ENCODE data around the gene POLR3GL. TPM values are rescaled to one million over a fixed set of nuclear protein-coding genes. Genes with fewer than 3 reads are reported as not detected.
"Not testable (repeated sequence)": the region's sequence is repeated elsewhere in the genome, so short reads cannot be mapped to it uniquely, and the experiment has no call there.

The POLR3GL gene
- total RNA-seq, 2 experiments from 2014 or later = 25.0 to 26.5 TPM

DNA sequence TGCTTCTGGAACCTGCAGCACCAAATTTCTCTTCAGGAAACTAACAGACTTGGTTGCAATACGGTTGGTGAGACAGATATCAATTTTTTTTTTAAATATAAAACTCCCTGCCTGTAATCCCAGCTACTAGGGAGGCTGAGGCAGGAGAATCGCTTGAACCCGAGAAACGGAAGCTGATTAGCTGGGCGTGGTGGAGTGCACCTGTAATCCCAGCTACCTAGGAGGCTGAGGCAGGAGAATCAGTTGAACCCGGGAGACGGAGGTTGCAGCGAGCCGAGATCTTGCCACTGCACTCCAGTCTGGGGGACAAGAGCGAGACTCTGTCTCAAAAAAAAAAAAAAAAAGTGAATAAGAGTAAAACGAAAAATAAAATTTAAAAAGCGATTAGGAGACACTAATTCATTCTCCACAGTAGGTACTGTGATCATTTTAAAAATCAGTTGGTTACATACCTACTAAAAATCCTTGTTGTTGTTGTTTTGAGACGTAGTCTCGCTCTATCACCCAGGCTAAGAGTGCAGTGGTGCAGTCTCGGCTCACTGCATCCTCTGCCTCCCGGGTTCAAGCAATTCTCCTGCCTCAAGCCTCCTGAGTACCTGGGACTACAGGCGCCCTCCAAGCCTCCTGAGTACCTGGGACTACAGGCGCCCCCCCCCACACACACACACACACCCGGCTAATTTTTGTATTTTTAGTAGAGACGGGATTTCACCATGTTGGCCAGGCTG lies 36.4 kb upstream of the POLR3GL start:
- DNase-seq (no peak), ATAC-seq (no peak)
- H3K27ac Mint-ChIP-seq = peak overlapping the region; percentile 79
- no peaks in the 10 kb centered on the region for H3K27me3 Mint-ChIP-seq (ENCODE audit: low read depth)
- H3K4me1 Mint-ChIP-seq (ENCODE audit: low read depth) = peaks cover 33% of the 10 kb centered on the region
- peaks cover 13% of the 10 kb centered on the region for H3K36me3 Mint-ChIP-seq (ENCODE audit: low read depth)
- H3K9me3 Mint-ChIP-seq (ENCODE audit: insufficient read depth) = no peaks in the 10 kb centered on the region
- no peak overlapping the region for H3K4me3 Mint-ChIP-seq
- POLR2A ChIA-PET = interaction anchor here (0.5 to 3.8 kb wide), 30 partner anchors 8 to 124 kb away, joined by 3 to 42 read pairs (median 8); partner anchors contain the start of genes ANKRD34A, LIX1L, NUDT17 and PEX11B
- CTCF ChIA-PET = interaction anchor here (0.6 to 3.3 kb wide), 27 partner anchors 8 to 107 kb away, joined by 3 to 46 read pairs (median 4); partner anchors contain the start of genes ANKRD34A, LIX1L, NUDT17 and PEX11B

DNA sequence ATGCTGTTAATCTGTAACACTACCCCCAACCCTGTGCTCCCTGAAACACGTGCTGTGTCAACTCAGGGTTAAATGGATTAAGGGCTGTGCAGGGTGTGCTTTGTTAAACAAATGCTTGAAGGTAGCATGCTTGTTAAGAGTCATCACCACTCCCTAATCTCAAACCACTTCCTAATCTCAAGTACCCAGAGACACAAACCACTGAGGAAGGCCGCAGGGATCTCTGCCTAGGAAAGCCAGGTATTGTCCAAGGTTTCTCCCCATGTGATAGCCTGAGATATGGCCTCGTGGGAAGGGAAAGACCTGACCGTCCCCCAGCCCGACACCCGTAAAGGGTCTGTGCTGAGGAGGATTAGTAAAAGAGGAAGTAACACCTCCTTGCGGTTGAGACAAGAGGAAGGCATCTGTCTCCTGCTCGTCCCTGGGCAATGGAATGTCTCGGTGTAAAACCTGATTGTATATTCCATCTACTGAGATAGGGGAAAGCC lies 31.9 kb upstream of the POLR3GL start:
- Mint-ChIP-seq H3K4me3 (peak overlapping the region; percentile 48), H3K27ac (peak overlapping the region; percentile 75), H3K36me3 (ENCODE audit: low read depth) (peaks cover 37% of the 10 kb centered on the region), H3K4me1 (ENCODE audit: low read depth) (peaks cover 32% of the 10 kb centered on the region)
- not testable (repeated sequence) for ATAC-seq; H3K27me3 Mint-ChIP-seq (ENCODE audit: low read depth); H3K9me3 Mint-ChIP-seq (ENCODE audit: insufficient read depth)
- DNase-seq = peak; percentile 26
- ChIA-PET CTCF (interaction anchor here (1.0 to 1.3 kb wide), 2 partner anchors 16 to 23 kb away, joined by 3 to 5 read pairs; partner anchors contain the start of gene ITGA10), POLR2A (interaction anchor here (1.2 to 1.5 kb wide), 2 partner anchors 13 to 31 kb away, joined by 5 to 6 read pairs; partner anchors contain the start of gene PEX11B)

DNA sequence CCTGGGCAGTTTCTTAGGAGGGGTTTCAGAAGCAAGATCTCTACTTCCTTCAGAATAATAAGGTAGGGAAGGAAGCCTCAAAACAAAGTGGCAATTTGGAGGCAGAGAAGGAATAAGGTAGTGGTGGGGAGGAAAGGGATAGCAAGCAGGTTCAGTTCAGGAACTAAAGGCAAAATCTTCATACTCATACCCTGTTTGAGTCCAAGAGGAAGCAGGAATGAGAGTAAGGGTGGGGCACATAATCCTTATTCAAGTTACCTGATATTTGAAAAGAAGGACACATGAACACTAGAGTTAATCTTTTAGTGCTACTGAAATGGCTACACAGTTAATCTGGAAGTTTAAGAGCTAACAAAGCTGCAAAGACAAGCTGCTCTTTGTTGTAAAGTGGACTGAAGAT lies 28.8 kb upstream of the POLR3GL start:
- Mint-ChIP-seq H3K27ac (peak overlapping the region; percentile 26), H3K36me3 (ENCODE audit: low read depth) (peaks cover 40% of the 10 kb centered on the region), H3K4me1 (ENCODE audit: low read depth) (peaks cover 24% of the 10 kb centered on the region), H3K4me3 (no peak overlapping the region), H3K27me3 (ENCODE audit: low read depth) (no peaks in the 10 kb centered on the region), H3K9me3 (ENCODE audit: insufficient read depth) (no peaks in the 10 kb centered on the region)
- no peak for ATAC-seq
- POLR2A ChIA-PET = interaction anchor here (0.5 to 1.7 kb wide), 3 partner anchors 8 to 187 kb away, joined by 3 to 11 read pairs (median 3); partner anchors contain the start of gene RBM8A
- DNase-seq = no peak
- CTCF ChIA-PET = interaction anchor here (0.9 to 1.7 kb wide), 5 partner anchors 9 to 90 kb away, joined by 3 to 7 read pairs (median 3); partner anchors contain the start of gene NUDT17

DNA sequence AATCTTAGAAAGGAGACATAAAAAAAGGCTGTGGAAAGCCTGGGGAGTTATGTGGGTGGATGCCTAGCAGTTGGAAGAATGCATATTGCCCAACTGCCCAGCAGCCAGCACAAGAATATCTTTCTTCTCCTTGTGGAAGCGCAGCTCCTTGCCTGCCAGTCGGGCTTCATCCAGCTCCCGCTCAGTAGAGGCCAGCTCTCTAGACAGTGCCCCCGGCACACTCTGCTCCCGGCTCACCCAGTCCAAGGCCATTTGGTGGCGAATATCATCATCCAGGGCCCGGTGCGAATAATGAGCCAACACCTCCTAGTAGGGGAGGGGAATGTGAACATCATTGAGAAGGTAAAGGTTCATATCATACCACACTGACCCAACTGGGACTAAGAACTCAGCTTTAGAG lies 28.2 kb upstream of the POLR3GL start:
- ChIA-PET CTCF (interaction anchor here (0.6 to 1.7 kb wide), 7 partner anchors 9 to 91 kb away, joined by 3 to 7 read pairs (median 3); partner anchors contain the start of genes NUDT17 and RBM8A), POLR2A (interaction anchor here (0.5 to 1.7 kb wide), 3 partner anchors 9 to 187 kb away, joined by 3 to 11 read pairs (median 3); partner anchors contain the start of gene RBM8A)
- no peak overlapping the region for H3K27ac Mint-ChIP-seq
- peaks cover 22% of the 10 kb centered on the region for H3K4me1 Mint-ChIP-seq (ENCODE audit: low read depth)
- H3K4me3 Mint-ChIP-seq = no peak overlapping the region
- H3K9me3 Mint-ChIP-seq (ENCODE audit: insufficient read depth) = no peaks in the 10 kb centered on the region
- DNase-seq = no peak
- peaks cover 42% of the 10 kb centered on the region for H3K36me3 Mint-ChIP-seq (ENCODE audit: low read depth)
- ATAC-seq = no peak
- no peaks in the 10 kb centered on the region for H3K27me3 Mint-ChIP-seq (ENCODE audit: low read depth)

DNA sequence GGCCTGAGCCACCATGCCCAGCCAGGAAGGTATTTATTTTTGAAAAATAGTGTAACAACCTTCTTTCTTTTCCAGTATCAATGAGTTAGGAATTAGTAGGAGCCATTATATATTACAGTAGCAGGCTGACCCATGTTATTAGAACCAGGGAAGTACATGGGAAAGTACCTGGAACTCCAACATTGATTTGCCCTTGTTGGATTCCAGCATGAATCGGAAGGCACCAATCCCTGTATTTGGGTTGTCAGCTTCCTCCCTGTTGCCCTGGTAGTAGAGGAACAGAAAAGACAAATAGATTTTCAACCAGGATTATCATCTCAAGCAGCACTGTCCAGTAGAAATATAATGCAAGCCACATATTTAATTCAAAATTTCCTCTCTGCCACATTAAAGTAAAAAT lies 27.1 kb upstream of the POLR3GL start:
- no peaks in the 10 kb centered on the region for H3K27me3 Mint-ChIP-seq (ENCODE audit: low read depth)
- CTCF ChIA-PET = interaction anchor here (1.0 kb wide), 1 partner anchor 91 kb away, joined by 3 read pairs; no protein-coding TSS in a partner anchor
- H3K4me1 Mint-ChIP-seq (ENCODE audit: low read depth) = peaks cover 16% of the 10 kb centered on the region
- no peaks in the 10 kb centered on the region for H3K9me3 Mint-ChIP-seq (ENCODE audit: insufficient read depth)
- DNase-seq (no peak), ATAC-seq (no peak)
- no peak overlapping the region for H3K4me3 Mint-ChIP-seq
- POLR2A ChIA-PET = interaction anchor here (1.5 to 1.7 kb wide), 2 partner anchors 10 kb away, joined by 5 to 11 read pairs; partner anchors contain the start of gene RBM8A
- H3K36me3 Mint-ChIP-seq (ENCODE audit: low read depth) = peaks cover 46% of the 10 kb centered on the region
- no peak overlapping the region for H3K27ac Mint-ChIP-seq

DNA sequence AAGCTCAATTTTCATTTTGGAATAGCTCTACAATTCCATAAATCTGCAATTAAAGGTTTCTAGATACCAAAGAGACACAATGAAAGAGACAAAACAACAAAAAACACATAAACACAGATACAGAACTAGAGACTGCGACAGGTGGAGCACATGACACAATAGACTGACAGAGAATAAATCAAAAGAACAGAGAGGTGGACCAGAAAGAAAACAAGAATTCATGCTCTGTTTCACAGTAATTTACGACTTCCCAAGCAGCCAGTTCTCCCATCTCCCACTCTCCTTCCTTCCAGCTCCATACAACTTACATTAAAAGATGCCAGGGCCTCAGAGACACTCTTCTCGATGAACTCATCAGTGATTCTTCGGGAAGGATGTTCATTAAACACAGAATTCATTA lies 22.1 kb upstream of the POLR3GL start:
- Mint-ChIP-seq H3K27me3 (ENCODE audit: low read depth) (no peaks in the 10 kb centered on the region), H3K9me3 (ENCODE audit: insufficient read depth) (no peaks in the 10 kb centered on the region), H3K4me3 (no peak overlapping the region), H3K4me1 (ENCODE audit: low read depth) (no peaks in the 10 kb centered on the region), H3K27ac (peak overlapping the region; percentile 3), H3K36me3 (ENCODE audit: low read depth) (peaks cover 46% of the 10 kb centered on the region)
- ATAC-seq (no peak), DNase-seq (no peak)
- ChIA-PET CTCF (interaction anchor here (1.4 kb wide), 1 partner anchor 22 kb away, joined by 4 read pairs; the partner anchor contains the start of genes ANKRD34A and POLR3GL), POLR2A (interaction anchor here (1.3 kb wide), 1 partner anchor 14 kb away, joined by 3 read pairs; no protein-coding TSS in a partner anchor)

DNA sequence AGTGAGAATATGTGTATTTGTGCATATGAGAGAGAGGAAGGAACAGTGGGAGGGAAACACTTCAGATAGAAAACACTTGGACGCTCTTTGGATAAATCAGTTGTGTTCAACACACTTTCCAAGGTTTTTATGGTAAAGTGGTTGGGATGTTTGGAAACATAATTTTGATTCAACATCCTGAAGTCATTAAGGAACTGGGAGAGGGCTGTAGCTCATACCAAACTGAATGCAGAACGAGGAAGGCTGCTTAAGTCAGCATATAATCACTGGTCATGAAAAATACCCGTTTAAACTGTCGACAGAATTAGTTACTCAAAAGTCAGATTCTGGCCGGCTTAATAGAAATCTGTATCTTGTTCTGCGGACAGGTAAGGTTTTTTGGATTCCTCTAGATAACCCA lies 21.6 kb upstream of the POLR3GL start:
- H3K27me3 Mint-ChIP-seq (ENCODE audit: low read depth) = no peaks in the 10 kb centered on the region
- H3K4me1 Mint-ChIP-seq (ENCODE audit: low read depth) = no peaks in the 10 kb centered on the region
- H3K9me3 Mint-ChIP-seq (ENCODE audit: insufficient read depth) = no peaks in the 10 kb centered on the region
- ChIA-PET POLR2A (interaction anchor here (1.3 kb wide), 1 partner anchor 14 kb away, joined by 3 read pairs; no protein-coding TSS in a partner anchor), CTCF (interaction anchor here (1.4 to 1.7 kb wide), 2 partner anchors 15 to 22 kb away, joined by 4 to 7 read pairs; partner anchors contain the start of genes ANKRD34A, LIX1L and POLR3GL)
- no peak for ATAC-seq
- DNase-seq = no peak
- H3K36me3 Mint-ChIP-seq (ENCODE audit: low read depth) = peaks cover 44% of the 10 kb centered on the region
- H3K27ac Mint-ChIP-seq = no peak overlapping the region
- H3K4me3 Mint-ChIP-seq = no peak overlapping the region

DNA sequence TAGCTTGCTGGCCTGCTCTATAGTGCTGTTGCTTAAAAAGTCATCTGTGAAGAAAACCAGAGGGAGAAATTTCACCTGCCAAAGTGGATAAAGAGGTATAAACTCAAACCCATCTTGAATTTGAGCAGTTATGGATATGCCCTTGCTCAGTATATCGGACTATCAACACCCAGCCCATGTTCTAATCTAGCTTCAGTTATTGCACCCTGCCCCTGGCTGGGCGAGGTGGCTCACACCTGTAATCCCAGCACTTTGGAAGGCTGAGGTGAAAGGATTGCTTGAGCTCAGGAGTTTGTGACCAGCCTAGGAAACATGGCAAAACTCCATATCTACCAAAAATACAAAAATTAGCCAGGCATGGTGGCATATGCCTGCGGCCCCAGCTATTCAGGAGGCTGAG lies 20.0 kb upstream of the POLR3GL start:
- DNase-seq = no peak
- Mint-ChIP-seq H3K36me3 (ENCODE audit: low read depth) (peaks cover 44% of the 10 kb centered on the region), H3K4me3 (no peak overlapping the region), H3K4me1 (ENCODE audit: low read depth) (no peaks in the 10 kb centered on the region), H3K27ac (no peak overlapping the region), H3K9me3 (ENCODE audit: insufficient read depth) (no peaks in the 10 kb centered on the region), H3K27me3 (ENCODE audit: low read depth) (no peaks in the 10 kb centered on the region)
- ChIA-PET CTCF (interaction anchor here (1.4 to 1.7 kb wide), 2 partner anchors 9 to 13 kb away, joined by 3 to 7 read pairs; partner anchors contain the start of gene LIX1L), POLR2A (interaction anchor here (0.9 kb wide), 1 partner anchor 17 kb away, joined by 4 read pairs; the partner anchor contains the start of gene RBM8A)
- no peak for ATAC-seq

DNA sequence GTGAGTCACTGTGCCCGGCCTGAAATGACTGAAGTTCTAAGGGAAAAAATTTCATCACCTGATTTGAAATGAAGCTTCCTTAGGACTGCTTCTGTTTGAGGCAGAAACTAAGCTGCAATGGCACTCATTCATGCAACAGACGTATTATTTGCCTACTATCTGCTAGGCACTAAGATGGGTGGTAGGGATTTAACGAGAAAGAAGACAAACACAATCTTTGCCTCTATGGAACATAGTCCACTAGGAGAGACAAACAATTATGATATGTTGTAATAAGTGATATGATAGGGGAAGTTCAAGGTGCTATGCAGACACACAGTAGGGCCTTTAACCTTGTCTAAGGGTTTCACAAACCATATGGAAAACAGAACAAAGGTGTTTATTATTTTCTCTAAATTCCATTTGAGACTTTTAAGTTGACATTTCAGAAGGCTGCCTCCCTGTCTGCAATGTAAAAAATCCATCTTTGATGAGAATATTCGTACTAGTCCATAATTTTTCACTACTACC lies 18.0 kb upstream of the POLR3GL start:
- H3K27me3 Mint-ChIP-seq (ENCODE audit: low read depth) = no peaks in the 10 kb centered on the region
- H3K9me3 Mint-ChIP-seq (ENCODE audit: insufficient read depth) = no peaks in the 10 kb centered on the region
- no peak for ATAC-seq
- ChIA-PET POLR2A (no interaction called here), CTCF (no interaction called here)
- H3K4me3 Mint-ChIP-seq = no peak overlapping the region
- H3K36me3 Mint-ChIP-seq (ENCODE audit: low read depth) = peaks cover 40% of the 10 kb centered on the region
- H3K4me1 Mint-ChIP-seq (ENCODE audit: low read depth) = peaks cover 14% of the 10 kb centered on the region
- no peak for DNase-seq
- H3K27ac Mint-ChIP-seq = no peak overlapping the region

DNA sequence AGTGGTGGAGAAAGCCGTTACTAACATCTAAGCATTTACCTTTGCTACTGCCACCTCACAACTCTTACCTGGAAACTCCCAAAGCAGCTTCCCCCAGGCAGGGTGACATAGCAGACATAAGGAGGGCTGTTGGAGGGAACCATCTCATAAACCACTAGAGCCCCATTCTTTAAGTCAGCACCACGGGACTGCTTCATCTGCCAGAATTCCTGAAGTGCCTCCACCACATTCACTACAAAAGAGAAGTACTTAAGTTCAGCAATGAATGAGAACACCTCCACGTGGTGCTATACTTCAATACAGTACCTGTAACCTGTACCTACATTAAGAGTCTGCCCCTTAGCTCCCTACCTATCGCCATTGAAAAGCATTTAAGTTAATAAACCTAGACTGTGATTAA lies 16.9 kb upstream of the POLR3GL start:
- H3K27me3 Mint-ChIP-seq (ENCODE audit: low read depth) = no peaks in the 10 kb centered on the region
- H3K4me1 Mint-ChIP-seq (ENCODE audit: low read depth) = peaks cover 21% of the 10 kb centered on the region
- H3K4me3 Mint-ChIP-seq = no peak overlapping the region
- ChIA-PET POLR2A (no interaction called here), CTCF (interaction anchor here (1.0 kb wide), 1 partner anchor 102 kb away, joined by 3 read pairs; the partner anchor contains the start of gene NUDT17)
- no peak overlapping the region for H3K27ac Mint-ChIP-seq
- DNase-seq = no peak
- H3K9me3 Mint-ChIP-seq (ENCODE audit: insufficient read depth) = no peaks in the 10 kb centered on the region
- ATAC-seq = no peak
- H3K36me3 Mint-ChIP-seq (ENCODE audit: low read depth) = peaks cover 40% of the 10 kb centered on the region

DNA sequence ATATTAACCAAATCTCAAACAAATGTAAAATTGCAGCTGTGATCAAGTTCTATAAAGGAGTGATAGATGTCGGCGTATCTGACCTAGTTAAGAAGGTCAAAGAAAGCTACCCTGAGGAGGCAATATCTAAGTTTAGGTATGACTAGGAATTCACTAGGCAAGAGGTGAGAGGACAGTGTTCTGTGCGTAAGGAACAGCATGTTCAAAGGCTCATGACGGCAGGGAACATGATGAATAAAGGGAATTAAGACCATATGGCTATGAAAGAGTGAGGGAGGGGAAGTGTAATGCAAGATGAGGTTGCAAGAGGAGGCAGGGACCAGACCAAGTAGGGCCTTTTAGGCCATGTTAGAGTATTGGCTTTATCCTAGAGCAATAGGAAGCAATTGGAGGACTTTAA lies 15.3 kb upstream of the POLR3GL start:
- ATAC-seq = no peak
- Mint-ChIP-seq H3K27ac (no peak overlapping the region), H3K27me3 (ENCODE audit: low read depth) (no peaks in the 10 kb centered on the region), H3K4me1 (ENCODE audit: low read depth) (peaks cover 23% of the 10 kb centered on the region), H3K9me3 (ENCODE audit: insufficient read depth) (no peaks in the 10 kb centered on the region), H3K36me3 (ENCODE audit: low read depth) (peaks cover 35% of the 10 kb centered on the region), H3K4me3 (no peak overlapping the region)
- POLR2A ChIA-PET = interaction anchor here (0.8 kb wide), 1 partner anchor 21 kb away, joined by 3 read pairs; the partner anchor contains the start of gene RBM8A
- CTCF ChIA-PET = interaction anchor here (0.7 to 1.4 kb wide), 3 partner anchors 10 to 104 kb away, joined by 3 read pairs; partner anchors contain the start of gene NUDT17
- DNase-seq = no peak

Measured in activated CD8-positive, alpha-beta T cell treated with anti-CD3 and anti-CD28 coated beads, Interleukin-2, amount 10 ng/mL, durations not matched to agents 7 days and 5 days (primary cell).